Tibial artery (tissue), 4 donors: ENCODE measurements around the gene GNG12.

Experiments
- DNase-seq, 2 donors: peaks; one replicate each; pipeline ENCODE4 v3.0.0-alpha.2; 2019
- H3K27ac ChIP-seq, 2 donors: fragments of 200-600 bp; sonication (generic) in 1 of 2; 1 replicate in 1 of 2; 2 replicates in 1 of 2; pipeline ENCODE4 v1.5.1; 2018 to 2019; ENCODE audit warnings: mild to moderate bottlenecking in 1 of 2
- H3K27me3 ChIP-seq, 2 donors: fragments of 200-600 bp; sonication (generic) in 1 of 2; one replicate each; pipeline versions ENCODE4 v1.5.1 to v1.6.0; 2016 to 2019
- H3K36me3 ChIP-seq, 3 donors: fragments of 200-600 bp; sonication (generic) in 2 of 3; one replicate each; pipeline ENCODE4 v1.5.1; 2016 to 2019; ENCODE audit warnings: mild to moderate bottlenecking in 2 of 3
- H3K4me1 ChIP-seq, 4 donors: fragments of 200-600 bp; sonication (generic) in 2 of 4; 1 replicate in 3 of 4; 2 replicates in 1 of 4; pipeline ENCODE4 v1.5.1; 2016 to 2019
- H3K4me3 ChIP-seq, 2 donors: fragments of 200-600 bp; sonication (generic) in 1 of 2; 1 replicate in 1 of 2; 2 replicates in 1 of 2; pipeline ENCODE4 v1.5.1; 2018 to 2019; ENCODE audit warnings: mild to moderate bottlenecking in 2 of 2
- H3K9me3 ChIP-seq, 3 donors: fragments of 200-600 bp; sonication (generic) in 1 of 3; one replicate each; pipeline ENCODE4 v1.5.1; 2016 to 2019
- CTCF ChIP-seq, 2 experiments: fragments of 200-600 bp in 1 of 2; fragments of 450-650 bp in 1 of 2; IDR thresholded peaks; one replicate each; pipeline ENCODE4 v1.5.1; 2017 to 2019; ENCODE audit warnings: antibody characterized with exemption in 2 of 2, mild to moderate bottlenecking in 1 of 2, moderate library complexity in 1 of 2
- intact Hi-C: fragments of 100-400 bp; cut with DNase I; formaldehyde crosslinking; loops from one replicate; pipeline ENCODE4 v1.15.0; 2023; ENCODE audit warnings: low total_unique reads

The GNG12 gene

GRCh38 chr1:67807282-67807681 is 26.0 kb downstream of the GNG12 start:
- intact Hi-C loops: no loop called here
- H3K9me3 ChIP-seq: no peaks in the 10 kb centered on the region
- no peak overlapping the region for H3K27ac ChIP-seq
- peaks cover 0 to 68% (median 26%) of the 10 kb centered on the region in 4 donors for H3K4me1 ChIP-seq
- no peak for DNase-seq
- TF ChIP-seq CTCF (IDR thresholded peaks at IDR 0.05): no peak
- no peak overlapping the region for H3K4me3 ChIP-seq
- H3K36me3 ChIP-seq: no peaks in the 10 kb centered on the region
- H3K27me3 ChIP-seq: no peaks in the 10 kb centered on the region

GRCh38 chr1:67804710-67805109 is 28.6 kb downstream of the GNG12 start:
- intact Hi-C loops: no loop called here
- Histone ChIP-seq H3K27ac (peak overlapping the region in 1 of 2 donors; percentile 1), H3K36me3 (no peaks in the 10 kb centered on the region)

GRCh38 chr1:67803380-67804279 is 29.6 kb downstream of the GNG12 start:
- H3K27ac ChIP-seq: peak overlapping the region in 1 of 2 donors; percentile 1
- DNase-seq: no peak
- TF ChIP-seq CTCF (IDR thresholded peaks at IDR 0.05): no peak
- peaks cover 0 to 70% (median 22%) of the 10 kb centered on the region in 4 donors for H3K4me1 ChIP-seq
- no peaks in the 10 kb centered on the region for H3K27me3 ChIP-seq
- H3K9me3 ChIP-seq: no peaks in the 10 kb centered on the region
- no peaks in the 10 kb centered on the region for H3K36me3 ChIP-seq
- H3K4me3 ChIP-seq: no peak overlapping the region
- intact Hi-C loops: no loop called here

More at GRCh38 chr1:67804710-67805109, 28.6 kb downstream of the GNG12 start:
- H3K9me3 ChIP-seq: no peaks in the 10 kb centered on the region
- DNase-seq: no peak
- no peak for TF ChIP-seq CTCF (IDR thresholded peaks at IDR 0.05)
- H3K4me1 ChIP-seq: peaks cover 0 to 63% (median 22%) of the 10 kb centered on the region in 4 donors
- no peaks in the 10 kb centered on the region for H3K27me3 ChIP-seq
- H3K4me3 ChIP-seq: no peak overlapping the region

GRCh38 chr1:67802565-67802964 is 30.7 kb downstream of the GNG12 start:
- intact Hi-C loops: no loop called here
- Histone ChIP-seq H3K9me3 (no peaks in the 10 kb centered on the region), H3K4me1 (peaks cover 0 to 65% (median 22%) of the 10 kb centered on the region in 4 donors), H3K27ac (no peak overlapping the region), H3K36me3 (no peaks in the 10 kb centered on the region), H3K27me3 (no peaks in the 10 kb centered on the region), H3K4me3 (no peak overlapping the region)
- no peak for TF ChIP-seq CTCF (IDR thresholded peaks at IDR 0.05)
- DNase-seq: no peak

GRCh38 chr1:67801903-67802302 is 31.4 kb downstream of the GNG12 start:
- H3K36me3 ChIP-seq: no peaks in the 10 kb centered on the region
- intact Hi-C loops: no loop called here
- no peak for DNase-seq
- no peaks in the 10 kb centered on the region for H3K27me3 ChIP-seq
- H3K9me3 ChIP-seq: no peaks in the 10 kb centered on the region
- H3K27ac ChIP-seq: no peak overlapping the region
- peaks cover 0 to 69% (median 22%) of the 10 kb centered on the region in 4 donors for H3K4me1 ChIP-seq
- no peak overlapping the region for H3K4me3 ChIP-seq
- TF ChIP-seq CTCF (IDR thresholded peaks at IDR 0.05): no peak
